DOHH2 (cell line): ENCODE results near the gene CCDC197.

Source experiments
- H3F3A ChIP-seq: fragments of 200-600 bp; sonication (generic), shearing (Covaris generic); 2 replicates; pipeline ENCODE4 v1.6.0; 2016; ENCODE audit warnings: antibody characterized with exemption, mild to moderate bottlenecking; ENCODE audit not compliant: control insufficient read depth, insufficient read depth
- H3K27ac ChIP-seq: fragments of 200-600 bp; sonication (generic); 2 replicates; pipeline ENCODE4 v1.5.1; 2014; ENCODE audit warnings: low read depth, mild to moderate bottlenecking, low read length, moderate library complexity
- H3K27me3 ChIP-seq: fragments of 200-600 bp; sonication (generic); 2 replicates; pipeline ENCODE4 v1.6.1; 2014; ENCODE audit warnings: mild to moderate bottlenecking, low read length, mixed read lengths; ENCODE audit not compliant: control insufficient read depth
- H3K36me3 ChIP-seq: fragments of 200-600 bp; sonication (generic); 2 replicates; pipeline ENCODE4 v1.6.1; 2014; ENCODE audit warnings: mild to moderate bottlenecking, low read length, moderate library complexity, mixed read lengths; ENCODE audit not compliant: control insufficient read depth
- H3K4me1 ChIP-seq: fragments of 200-600 bp; sonication (generic); 2 replicates; pipeline ENCODE4 v1.6.1; 2014; ENCODE audit warnings: mild to moderate bottlenecking, low read length, mixed read lengths; ENCODE audit not compliant: control insufficient read depth
- H3K4me2 ChIP-seq: fragments of 200-600 bp; sonication (generic); 2 replicates; pipeline ENCODE4 v1.6.0; 2014; ENCODE audit warnings: mild to moderate bottlenecking, low read length, moderate library complexity
- H3K4me3 ChIP-seq: fragments of 200-600 bp; sonication (generic); 2 replicates; pipeline ENCODE4 v1.5.1; 2014; ENCODE audit warnings: mild to moderate bottlenecking, low read length, mixed read lengths
- H3K79me2 ChIP-seq: fragments of 200-600 bp; sonication (generic); 2 replicates; pipeline ENCODE4 v1.6.1; 2014; ENCODE audit warnings: mild to moderate bottlenecking, low read length, mixed read lengths; ENCODE audit not compliant: control insufficient read depth
- H3K9me2 ChIP-seq: fragments of 200-600 bp; sonication (generic); replicated peaks from 2 replicates; pipeline ENCODE4 v1.6.1; 2014; ENCODE audit warnings: mild to moderate bottlenecking, low read length, mixed read lengths; ENCODE audit not compliant: control insufficient read depth
- H3K9me3 ChIP-seq: fragments of 200-600 bp; sonication (generic); 2 replicates; pipeline ENCODE4 v1.6.1; 2014; ENCODE audit warnings: antibody characterized with exemption, low read length, mixed read lengths; ENCODE audit not compliant: control insufficient read depth, insufficient read depth
- H4K20me1 ChIP-seq: fragments of 200-600 bp; sonication (generic); 2 replicates; pipeline ENCODE4 v1.6.0; 2014; ENCODE audit warnings: low read depth, mild to moderate bottlenecking, antibody characterized with exemption, low read length, moderate library complexity; ENCODE audit not compliant: control insufficient read depth, insufficient read depth
- EZH2phosphoT487 ChIP-seq: fragments of 200-600 bp; sonication (generic); IDR thresholded peaks from 2 replicates; pipeline ENCODE4 v1.6.1; 2017; ENCODE audit warnings: borderline replicate concordance, mild to moderate bottlenecking, antibody characterized with exemption, low read length, moderate library complexity, mixed read lengths
- TF ChIP-seq, protein P1 (sequence below): fragments of 200-600 bp; sonication (generic); IDR thresholded peaks from one replicate; pipeline ENCODE4 v1.5.1; 2014; ENCODE audit warnings: antibody characterized with exemption, mild to moderate bottlenecking, low read depth, low read length; ENCODE audit not compliant: poor library complexity, severe bottlenecking

CCDC197 gene

GRCh38 chr14:93973607-93974006 is 23.5 kb upstream of the CCDC197 start:
- Histone ChIP-seq H3K4me2 (peak overlapping the region; percentile 91), H3K9me3 (no peaks in the 10 kb centered on the region), H4K20me1 (no peaks in the 10 kb centered on the region), H3K36me3 (no peaks in the 10 kb centered on the region), H3K4me1 (peaks cover 99% of the 10 kb centered on the region), H3K4me3 (peak overlapping the region; percentile 72; the same call in 1 of the 2 replicates), H3K9me2 (no peaks in the 10 kb centered on the region), H3F3A (peaks cover 26% of the 10 kb centered on the region), H3K27ac (no peak overlapping the region; the same call in 1 of the 2 replicates), H3K27me3 (no peaks in the 10 kb centered on the region), H3K79me2 (no peaks in the 10 kb centered on the region)
- TF ChIP-seq, protein P1, sequence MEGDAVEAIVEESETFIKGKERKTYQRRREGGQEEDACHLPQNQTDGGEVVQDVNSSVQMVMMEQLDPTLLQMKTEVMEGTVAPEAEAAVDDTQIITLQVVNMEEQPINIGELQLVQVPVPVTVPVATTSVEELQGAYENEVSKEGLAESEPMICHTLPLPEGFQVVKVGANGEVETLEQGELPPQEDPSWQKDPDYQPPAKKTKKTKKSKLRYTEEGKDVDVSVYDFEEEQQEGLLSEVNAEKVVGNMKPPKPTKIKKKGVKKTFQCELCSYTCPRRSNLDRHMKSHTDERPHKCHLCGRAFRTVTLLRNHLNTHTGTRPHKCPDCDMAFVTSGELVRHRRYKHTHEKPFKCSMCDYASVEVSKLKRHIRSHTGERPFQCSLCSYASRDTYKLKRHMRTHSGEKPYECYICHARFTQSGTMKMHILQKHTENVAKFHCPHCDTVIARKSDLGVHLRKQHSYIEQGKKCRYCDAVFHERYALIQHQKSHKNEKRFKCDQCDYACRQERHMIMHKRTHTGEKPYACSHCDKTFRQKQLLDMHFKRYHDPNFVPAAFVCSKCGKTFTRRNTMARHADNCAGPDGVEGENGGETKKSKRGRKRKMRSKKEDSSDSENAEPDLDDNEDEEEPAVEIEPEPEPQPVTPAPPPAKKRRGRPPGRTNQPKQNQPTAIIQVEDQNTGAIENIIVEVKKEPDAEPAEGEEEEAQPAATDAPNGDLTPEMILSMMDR, result no peak
- TF ChIP-seq EZH2phosphoT487, result no peak

GRCh38 chr14:93974299-93974698 is 22.8 kb upstream of the CCDC197 start:
- peak overlapping the region; percentile 12; the same call in 1 of the 2 replicates for H3K27ac ChIP-seq
- peak overlapping the region; percentile 72; the same call in 1 of the 2 replicates for H3K4me3 ChIP-seq
- peak overlapping the region; percentile 91 for H3K4me2 ChIP-seq
- H3K27me3 ChIP-seq, result no peaks in the 10 kb centered on the region
- H3K79me2 ChIP-seq, result no peaks in the 10 kb centered on the region
- no peaks in the 10 kb centered on the region for H3K9me3 ChIP-seq
- H3F3A ChIP-seq, result peaks cover 29% of the 10 kb centered on the region
- peaks cover 99% of the 10 kb centered on the region for H3K4me1 ChIP-seq
- TF ChIP-seq EZH2phosphoT487, result no peak
- TF ChIP-seq, protein P1, result no peak
- no peaks in the 10 kb centered on the region for H3K36me3 ChIP-seq
- H4K20me1 ChIP-seq, result no peaks in the 10 kb centered on the region
- H3K9me2 ChIP-seq, result no peaks in the 10 kb centered on the region

DNA sequence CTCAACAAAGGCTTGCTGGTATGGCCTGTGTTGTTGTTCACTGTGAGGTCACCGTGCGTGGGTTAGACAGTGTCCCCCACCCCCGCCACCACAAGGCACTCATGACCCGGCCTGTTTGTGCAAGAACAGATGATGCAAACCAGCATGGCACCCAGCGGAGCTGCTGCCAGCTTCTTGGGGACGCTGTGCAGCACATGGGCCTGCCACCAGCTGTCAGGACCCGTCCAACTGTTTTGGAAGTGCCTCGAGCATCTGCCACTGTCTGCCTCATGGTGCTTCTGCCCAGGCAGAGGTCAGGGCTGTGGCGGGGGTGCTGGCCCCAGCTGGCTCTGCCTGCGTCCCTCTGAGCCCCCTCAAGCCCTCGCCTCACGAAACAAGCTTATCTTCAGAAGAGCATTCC is 22.3 kb upstream of the CCDC197 start:
- no peaks in the 10 kb centered on the region for H3K9me3 ChIP-seq
- peak overlapping the region; percentile 86 for H3K27ac ChIP-seq
- no peaks in the 10 kb centered on the region for H3K27me3 ChIP-seq
- H3K4me3 ChIP-seq, result peak overlapping the region; percentile 72
- no peaks in the 10 kb centered on the region for H3K9me2 ChIP-seq
- H3K4me1 ChIP-seq, result peaks cover 94% of the 10 kb centered on the region
- no peak for TF ChIP-seq EZH2phosphoT487
- TF ChIP-seq, protein P1, result no peak
- peak overlapping the region; percentile 91 for H3K4me2 ChIP-seq
- H4K20me1 ChIP-seq, result no peaks in the 10 kb centered on the region
- peaks cover 30% of the 10 kb centered on the region for H3F3A ChIP-seq
- no peaks in the 10 kb centered on the region for H3K79me2 ChIP-seq
- no peaks in the 10 kb centered on the region for H3K36me3 ChIP-seq
